PC-9 (cell line): ENCODE measurements around the gene IGF2R.

ENCODE experiments used
- EZH2 ChIP-seq: fragments of 200-600 bp; sonication (generic); IDR thresholded peaks from 2 replicates; pipeline ENCODE4 v1.8.0; 2017; ENCODE audit warnings: antibody characterized with exemption, low read depth
- TF ChIP-seq, protein P1 (sequence below): fragments of 200-600 bp; sonication (generic); conservative IDR thresholded peaks from 2 replicates; pipeline ENCODE4 v1.6.1; 2017; ENCODE audit warnings: mixed run types, antibody characterized with exemption, mild to moderate bottlenecking, moderate library complexity

- TF ChIP-seq, protein P1, sequence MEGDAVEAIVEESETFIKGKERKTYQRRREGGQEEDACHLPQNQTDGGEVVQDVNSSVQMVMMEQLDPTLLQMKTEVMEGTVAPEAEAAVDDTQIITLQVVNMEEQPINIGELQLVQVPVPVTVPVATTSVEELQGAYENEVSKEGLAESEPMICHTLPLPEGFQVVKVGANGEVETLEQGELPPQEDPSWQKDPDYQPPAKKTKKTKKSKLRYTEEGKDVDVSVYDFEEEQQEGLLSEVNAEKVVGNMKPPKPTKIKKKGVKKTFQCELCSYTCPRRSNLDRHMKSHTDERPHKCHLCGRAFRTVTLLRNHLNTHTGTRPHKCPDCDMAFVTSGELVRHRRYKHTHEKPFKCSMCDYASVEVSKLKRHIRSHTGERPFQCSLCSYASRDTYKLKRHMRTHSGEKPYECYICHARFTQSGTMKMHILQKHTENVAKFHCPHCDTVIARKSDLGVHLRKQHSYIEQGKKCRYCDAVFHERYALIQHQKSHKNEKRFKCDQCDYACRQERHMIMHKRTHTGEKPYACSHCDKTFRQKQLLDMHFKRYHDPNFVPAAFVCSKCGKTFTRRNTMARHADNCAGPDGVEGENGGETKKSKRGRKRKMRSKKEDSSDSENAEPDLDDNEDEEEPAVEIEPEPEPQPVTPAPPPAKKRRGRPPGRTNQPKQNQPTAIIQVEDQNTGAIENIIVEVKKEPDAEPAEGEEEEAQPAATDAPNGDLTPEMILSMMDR, result no peak
- TF ChIP-seq EZH2, result no peak
Measured at GRCh38 chr6:160041608-160042007, 72.7 kb downstream of the IGF2R start.
